ENCODE measurements around the gene FOXN1. TPM values are rescaled to one million over a fixed set of nuclear protein-coding genes. Genes with fewer than 3 reads are reported as not detected.

Gene FOXN1
- total and polyA plus RNA-seq, 2 of the 13 experiments (the other 11 are each of a cell fraction or from before 2014, with no cell fraction given) = 0.01 TPM; not detected in 1

DNA sequence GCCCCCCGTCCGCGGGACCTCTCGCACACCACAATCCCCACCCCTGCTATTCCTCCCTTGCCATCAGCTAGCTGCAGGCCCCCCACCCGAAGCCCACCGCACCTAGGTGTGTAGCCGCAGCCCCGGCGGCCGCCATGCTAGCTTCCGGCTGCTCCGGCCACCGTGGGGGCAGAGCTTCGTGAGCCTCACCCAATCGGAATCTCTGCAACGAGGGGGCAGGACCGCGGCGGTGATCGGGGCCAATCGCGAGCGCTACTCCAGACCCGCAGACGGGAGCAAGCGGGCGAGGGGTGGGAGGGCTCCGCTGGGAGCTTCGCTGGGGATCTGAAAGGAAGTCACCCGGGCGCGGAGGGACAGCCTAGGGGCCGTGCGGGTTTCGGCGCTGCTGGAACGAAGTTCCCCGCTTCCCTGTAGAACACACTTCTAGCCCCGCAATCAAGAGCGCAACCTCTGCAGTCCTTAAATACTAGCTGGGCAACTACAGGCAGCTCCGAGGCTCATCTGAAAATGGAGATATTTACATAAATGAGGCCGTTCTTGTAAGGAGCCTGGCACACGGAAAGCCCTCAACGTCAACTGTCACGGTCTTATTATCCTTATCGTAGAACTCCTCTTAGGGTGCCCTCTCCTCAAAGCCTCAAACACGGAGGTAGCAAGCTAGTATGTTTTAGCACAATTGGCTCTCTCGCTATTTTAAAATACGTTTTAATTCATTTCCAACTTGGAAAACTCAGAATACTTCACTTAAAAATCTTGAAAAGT is 65.4 kb downstream of the FOXN1 start, which contains the start of gene PIGS (continued):
- TF ChIP-seq, protein P1, sequence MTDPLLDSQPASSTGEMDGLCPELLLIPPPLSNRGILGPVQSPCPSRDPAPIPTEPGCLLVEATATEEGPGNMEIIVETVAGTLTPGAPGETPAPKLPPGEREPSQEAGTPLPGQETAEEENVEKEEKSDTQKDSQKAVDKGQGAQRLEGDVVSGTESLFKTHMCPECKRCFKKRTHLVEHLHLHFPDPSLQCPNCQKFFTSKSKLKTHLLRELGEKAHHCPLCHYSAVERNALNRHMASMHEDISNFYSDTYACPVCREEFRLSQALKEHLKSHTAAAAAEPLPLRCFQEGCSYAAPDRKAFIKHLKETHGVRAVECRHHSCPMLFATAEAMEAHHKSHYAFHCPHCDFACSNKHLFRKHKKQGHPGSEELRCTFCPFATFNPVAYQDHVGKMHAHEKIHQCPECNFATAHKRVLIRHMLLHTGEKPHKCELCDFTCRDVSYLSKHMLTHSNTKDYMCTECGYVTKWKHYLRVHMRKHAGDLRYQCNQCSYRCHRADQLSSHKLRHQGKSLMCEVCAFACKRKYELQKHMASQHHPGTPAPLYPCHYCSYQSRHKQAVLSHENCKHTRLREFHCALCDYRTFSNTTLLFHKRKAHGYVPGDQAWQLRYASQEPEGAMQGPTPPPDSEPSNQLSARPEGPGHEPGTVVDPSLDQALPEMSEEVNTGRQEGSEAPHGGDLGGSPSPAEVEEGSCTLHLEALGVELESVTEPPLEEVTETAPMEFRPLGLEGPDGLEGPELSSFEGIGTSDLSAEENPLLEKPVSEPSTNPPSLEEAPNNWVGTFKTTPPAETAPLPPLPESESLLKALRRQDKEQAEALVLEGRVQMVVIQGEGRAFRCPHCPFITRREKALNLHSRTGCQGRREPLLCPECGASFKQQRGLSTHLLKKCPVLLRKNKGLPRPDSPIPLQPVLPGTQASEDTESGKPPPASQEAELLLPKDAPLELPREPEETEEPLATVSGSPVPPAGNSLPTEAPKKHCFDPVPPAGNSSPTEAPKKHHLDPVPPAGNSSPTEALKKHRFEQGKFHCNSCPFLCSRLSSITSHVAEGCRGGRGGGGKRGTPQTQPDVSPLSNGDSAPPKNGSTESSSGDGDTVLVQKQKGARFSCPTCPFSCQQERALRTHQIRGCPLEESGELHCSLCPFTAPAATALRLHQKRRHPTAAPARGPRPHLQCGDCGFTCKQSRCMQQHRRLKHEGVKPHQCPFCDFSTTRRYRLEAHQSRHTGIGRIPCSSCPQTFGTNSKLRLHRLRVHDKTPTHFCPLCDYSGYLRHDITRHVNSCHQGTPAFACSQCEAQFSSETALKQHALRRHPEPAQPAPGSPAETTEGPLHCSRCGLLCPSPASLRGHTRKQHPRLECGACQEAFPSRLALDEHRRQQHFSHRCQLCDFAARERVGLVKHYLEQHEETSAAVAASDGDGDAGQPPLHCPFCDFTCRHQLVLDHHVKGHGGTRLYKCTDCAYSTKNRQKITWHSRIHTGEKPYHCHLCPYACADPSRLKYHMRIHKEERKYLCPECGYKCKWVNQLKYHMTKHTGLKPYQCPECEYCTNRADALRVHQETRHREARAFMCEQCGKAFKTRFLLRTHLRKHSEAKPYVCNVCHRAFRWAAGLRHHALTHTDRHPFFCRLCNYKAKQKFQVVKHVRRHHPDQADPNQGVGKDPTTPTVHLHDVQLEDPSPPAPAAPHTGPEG (CRISPR knock-in tag; IDR thresholded peaks at IDR 0.05) = 0 out of 2 replicates have a peak, but pooled peaks have one; percentile 61
- TF ChIP-seq ZNF468 (CRISPR knock-in tag; IDR thresholded peaks at IDR 0.05) = no peak
- TF ChIP-seq XRCC5 (optimal IDR thresholded peaks at IDR 0.05; ENCODE audit: low read length) = peak; percentile 38
- TF ChIP-seq, protein P2, sequence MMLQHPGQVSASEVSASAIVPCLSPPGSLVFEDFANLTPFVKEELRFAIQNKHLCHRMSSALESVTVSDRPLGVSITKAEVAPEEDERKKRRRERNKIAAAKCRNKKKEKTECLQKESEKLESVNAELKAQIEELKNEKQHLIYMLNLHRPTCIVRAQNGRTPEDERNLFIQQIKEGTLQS (CRISPR knock-in tag; IDR thresholded peaks at IDR 0.05) = no peak
- no peak for TF ChIP-seq SOX6 (IDR thresholded peaks at IDR 0.05)
- TF ChIP-seq SOX6 (CRISPR knock-in tag; IDR thresholded peaks at IDR 0.05) = peak; percentile 39
- TF ChIP-seq PHB2 (IDR thresholded peaks at IDR 0.05; ENCODE audit: partially characterized antibody) = no peak
- TF ChIP-seq, protein P3, sequence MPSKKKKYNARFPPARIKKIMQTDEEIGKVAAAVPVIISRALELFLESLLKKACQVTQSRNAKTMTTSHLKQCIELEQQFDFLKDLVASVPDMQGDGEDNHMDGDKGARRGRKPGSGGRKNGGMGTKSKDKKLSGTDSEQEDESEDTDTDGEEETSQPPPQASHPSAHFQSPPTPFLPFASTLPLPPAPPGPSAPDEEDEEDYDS (CRISPR knock-in tag; IDR thresholded peaks at IDR 0.05) = peak; percentile 82
- no peak for TF ChIP-seq ATM (IDR thresholded peaks at IDR 0.05; ENCODE audit: borderline replicate concordance)
- TF ChIP-seq SRY (CRISPR knock-in tag; IDR thresholded peaks at IDR 0.05) = no peak
- no peak; the same call in 1 of the 2 replicates for TF ChIP-seq ZNF607 (CRISPR knock-in tag; IDR thresholded peaks at IDR 0.05; ENCODE audit: borderline replicate concordance)
- TF ChIP-seq, protein P4, sequence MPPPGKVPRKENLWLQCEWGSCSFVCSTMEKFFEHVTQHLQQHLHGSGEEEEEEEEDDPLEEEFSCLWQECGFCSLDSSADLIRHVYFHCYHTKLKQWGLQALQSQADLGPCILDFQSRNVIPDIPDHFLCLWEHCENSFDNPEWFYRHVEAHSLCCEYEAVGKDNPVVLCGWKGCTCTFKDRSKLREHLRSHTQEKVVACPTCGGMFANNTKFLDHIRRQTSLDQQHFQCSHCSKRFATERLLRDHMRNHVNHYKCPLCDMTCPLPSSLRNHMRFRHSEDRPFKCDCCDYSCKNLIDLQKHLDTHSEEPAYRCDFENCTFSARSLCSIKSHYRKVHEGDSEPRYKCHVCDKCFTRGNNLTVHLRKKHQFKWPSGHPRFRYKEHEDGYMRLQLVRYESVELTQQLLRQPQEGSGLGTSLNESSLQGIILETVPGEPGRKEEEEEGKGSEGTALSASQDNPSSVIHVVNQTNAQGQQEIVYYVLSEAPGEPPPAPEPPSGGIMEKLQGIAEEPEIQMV (CRISPR knock-in tag; IDR thresholded peaks at IDR 0.05; ENCODE audit: low read depth) = no peak
- no peak for TF ChIP-seq ZNF780A (CRISPR knock-in tag; IDR thresholded peaks at IDR 0.05)
- TF ChIP-seq MYNN (CRISPR knock-in tag; IDR thresholded peaks at IDR 0.05; ENCODE audit: low read depth) = 0 out of 2 replicates have a peak, but pooled peaks have one; percentile 41
- TF ChIP-seq, protein P5, sequence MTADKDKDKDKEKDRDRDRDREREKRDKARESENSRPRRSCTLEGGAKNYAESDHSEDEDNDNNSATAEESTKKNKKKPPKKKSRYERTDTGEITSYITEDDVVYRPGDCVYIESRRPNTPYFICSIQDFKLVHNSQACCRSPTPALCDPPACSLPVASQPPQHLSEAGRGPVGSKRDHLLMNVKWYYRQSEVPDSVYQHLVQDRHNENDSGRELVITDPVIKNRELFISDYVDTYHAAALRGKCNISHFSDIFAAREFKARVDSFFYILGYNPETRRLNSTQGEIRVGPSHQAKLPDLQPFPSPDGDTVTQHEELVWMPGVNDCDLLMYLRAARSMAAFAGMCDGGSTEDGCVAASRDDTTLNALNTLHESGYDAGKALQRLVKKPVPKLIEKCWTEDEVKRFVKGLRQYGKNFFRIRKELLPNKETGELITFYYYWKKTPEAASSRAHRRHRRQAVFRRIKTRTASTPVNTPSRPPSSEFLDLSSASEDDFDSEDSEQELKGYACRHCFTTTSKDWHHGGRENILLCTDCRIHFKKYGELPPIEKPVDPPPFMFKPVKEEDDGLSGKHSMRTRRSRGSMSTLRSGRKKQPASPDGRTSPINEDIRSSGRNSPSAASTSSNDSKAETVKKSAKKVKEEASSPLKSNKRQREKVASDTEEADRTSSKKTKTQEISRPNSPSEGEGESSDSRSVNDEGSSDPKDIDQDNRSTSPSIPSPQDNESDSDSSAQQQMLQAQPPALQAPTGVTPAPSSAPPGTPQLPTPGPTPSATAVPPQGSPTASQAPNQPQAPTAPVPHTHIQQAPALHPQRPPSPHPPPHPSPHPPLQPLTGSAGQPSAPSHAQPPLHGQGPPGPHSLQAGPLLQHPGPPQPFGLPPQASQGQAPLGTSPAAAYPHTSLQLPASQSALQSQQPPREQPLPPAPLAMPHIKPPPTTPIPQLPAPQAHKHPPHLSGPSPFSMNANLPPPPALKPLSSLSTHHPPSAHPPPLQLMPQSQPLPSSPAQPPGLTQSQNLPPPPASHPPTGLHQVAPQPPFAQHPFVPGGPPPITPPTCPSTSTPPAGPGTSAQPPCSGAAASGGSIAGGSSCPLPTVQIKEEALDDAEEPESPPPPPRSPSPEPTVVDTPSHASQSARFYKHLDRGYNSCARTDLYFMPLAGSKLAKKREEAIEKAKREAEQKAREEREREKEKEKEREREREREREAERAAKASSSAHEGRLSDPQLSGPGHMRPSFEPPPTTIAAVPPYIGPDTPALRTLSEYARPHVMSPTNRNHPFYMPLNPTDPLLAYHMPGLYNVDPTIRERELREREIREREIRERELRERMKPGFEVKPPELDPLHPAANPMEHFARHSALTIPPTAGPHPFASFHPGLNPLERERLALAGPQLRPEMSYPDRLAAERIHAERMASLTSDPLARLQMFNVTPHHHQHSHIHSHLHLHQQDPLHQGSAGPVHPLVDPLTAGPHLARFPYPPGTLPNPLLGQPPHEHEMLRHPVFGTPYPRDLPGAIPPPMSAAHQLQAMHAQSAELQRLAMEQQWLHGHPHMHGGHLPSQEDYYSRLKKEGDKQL (CRISPR knock-in tag; IDR thresholded peaks at IDR 0.05; ENCODE audit: low read depth) = no peak

Measured in HepG2 (cell line).